Dedifferentiated amniotic fluid mesenchymal stem cell (primary cell): ENCODE results near the gene ENTHD1.
"Not testable (repeated sequence)": the region's sequence is repeated elsewhere in the genome, so short reads cannot be mapped to it uniquely, and the experiment has no call there.

Source experiments
- DNase-seq: peaks from one replicate; pipeline ENCODE4 v3.0.0-alpha.2; 2016; ENCODE audit errors: extremely low spot score

The ENTHD1 gene

GRCh38 chr22:39924286-39924685 lies 30.7 kb upstream of the ENTHD1 start:
- DNase-seq: no peak

GRCh38 chr22:39923696-39924095 lies 30.1 kb upstream of the ENTHD1 start:
- DNase-seq: no peak

GRCh38 chr22:39920134-39920743 lies 26.7 kb upstream of the ENTHD1 start:
- DNase-seq: no peak

- no peak for DNase-seq
Observed at GRCh38 chr22:39917776-39918495, 24.4 kb upstream of the ENTHD1 start.

- no peak for DNase-seq
Observed at GRCh38 chr22:39917197-39917643, 23.7 kb upstream of the ENTHD1 start.

GRCh38 chr22:39916496-39916895 lies 22.9 kb upstream of the ENTHD1 start:
- DNase-seq: no peak

GRCh38 chr22:39915295-39915726 lies 21.8 kb upstream of the ENTHD1 start:
- DNase-seq: no peak

GRCh38 chr22:39914584-39914983 lies 21.0 kb upstream of the ENTHD1 start:
- no peak for DNase-seq

- no peak for DNase-seq
Observed at GRCh38 chr22:39913886-39914285, 20.3 kb upstream of the ENTHD1 start.

- DNase-seq: no peak
Observed at GRCh38 chr22:39913321-39913720, 19.8 kb upstream of the ENTHD1 start.

- DNase-seq: no peak
Observed at GRCh38 chr22:39910876-39911613, 17.5 kb upstream of the ENTHD1 start.

- no peak for DNase-seq
Observed at GRCh38 chr22:39908737-39909136, 15.2 kb upstream of the ENTHD1 start.

- no peak for DNase-seq
Observed at GRCh38 chr22:39908136-39908535, 14.6 kb upstream of the ENTHD1 start.

GRCh38 chr22:39907605-39908097 lies 14.1 kb upstream of the ENTHD1 start:
- no peak for DNase-seq

- DNase-seq: no peak
Observed at GRCh38 chr22:39907047-39907446, 13.5 kb upstream of the ENTHD1 start.

GRCh38 chr22:39906207-39906606 lies 12.6 kb upstream of the ENTHD1 start:
- DNase-seq: no peak

GRCh38 chr22:39905687-39906086 lies 12.1 kb upstream of the ENTHD1 start:
- no peak for DNase-seq

GRCh38 chr22:39904862-39905261 lies 11.3 kb upstream of the ENTHD1 start:
- no peak for DNase-seq

GRCh38 chr22:39904024-39904423 lies 10.5 kb upstream of the ENTHD1 start:
- not testable (repeated sequence) for DNase-seq

- DNase-seq: no peak
Observed at GRCh38 chr22:39901565-39902146, 8.1 kb upstream of the ENTHD1 start.

GRCh38 chr22:39900306-39901227 lies 7.0 kb upstream of the ENTHD1 start, which contains the start of gene GRAP2:
Gene GRAP2 (plus strand): TSS chr22:39901084. CDS start chr22:39947107, 46,023 bp downstream.
- no peak for DNase-seq
